ENCODE results near the gene RBPJ.
"Not testable (repeated sequence)": the region's sequence is repeated elsewhere in the genome, so short reads cannot be mapped to it uniquely, and the experiment has no call there.

Gene RBPJ

GRCh38 chr4:26343038-26343398, 22.2 kb downstream of the RBPJ start:
- no peak for FAIRE-seq

- no peak for FAIRE-seq
Measured at GRCh38 chr4:26344901-26345564, 24.2 kb downstream of the RBPJ start.

DNA sequence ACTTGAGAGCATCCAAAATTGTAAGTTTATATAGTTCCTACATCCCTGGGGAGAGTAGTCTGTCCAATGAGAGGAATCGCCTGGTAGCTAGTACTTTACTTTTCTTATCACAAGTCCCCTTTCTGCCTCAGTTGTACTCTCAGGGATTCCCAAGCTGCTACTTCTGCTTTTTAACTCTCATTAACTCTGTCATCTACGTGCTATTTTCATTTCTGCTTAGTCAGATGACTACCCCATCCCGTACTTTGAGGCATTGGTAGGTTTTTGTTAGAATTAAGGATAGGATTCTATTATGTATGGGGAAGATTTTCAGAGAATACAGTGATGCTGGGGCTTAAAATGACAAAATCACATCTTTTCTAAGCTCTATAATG, 24.7 kb downstream of the RBPJ start:
- FAIRE-seq = no peak

- no peak for FAIRE-seq
Measured at GRCh38 chr4:26346203-26346620, 25.4 kb downstream of the RBPJ start.

- no peak for FAIRE-seq
Measured at GRCh38 chr4:26349496-26349895, 28.7 kb downstream of the RBPJ start.

DNA sequence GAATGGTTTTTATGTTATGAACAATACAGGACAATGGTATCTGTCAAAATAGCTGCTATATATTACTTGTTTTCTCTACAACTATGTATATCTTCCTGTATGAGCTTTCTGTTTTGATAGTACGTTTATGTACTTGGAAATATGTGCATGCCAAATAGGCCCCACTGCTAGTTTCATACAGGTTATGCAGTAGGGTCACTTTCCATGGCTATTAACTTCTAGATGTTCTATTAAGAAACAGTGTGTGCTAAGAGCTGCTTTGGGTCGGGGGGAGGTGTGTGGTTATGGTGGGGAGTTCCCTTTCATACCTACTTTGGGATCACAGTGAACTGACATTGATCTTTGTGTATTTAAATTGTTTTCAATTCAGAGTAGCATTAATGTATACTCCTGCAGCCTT, 30.9 kb downstream of the RBPJ start:
- FAIRE-seq = no peak

GRCh38 chr4:26354491-26354890, 33.7 kb downstream of the RBPJ start:
- no peak for FAIRE-seq

GRCh38 chr4:26355392-26356052, 34.7 kb downstream of the RBPJ start:
- FAIRE-seq = no peak

GRCh38 chr4:26356081-26356501, 35.3 kb downstream of the RBPJ start:
- FAIRE-seq = no peak

GRCh38 chr4:26359521-26359920, 38.7 kb downstream of the RBPJ start:
- FAIRE-seq = not testable (repeated sequence)

GRCh38 chr4:26360273-26360672, 39.5 kb downstream of the RBPJ start:
- no peak for FAIRE-seq

DNA sequence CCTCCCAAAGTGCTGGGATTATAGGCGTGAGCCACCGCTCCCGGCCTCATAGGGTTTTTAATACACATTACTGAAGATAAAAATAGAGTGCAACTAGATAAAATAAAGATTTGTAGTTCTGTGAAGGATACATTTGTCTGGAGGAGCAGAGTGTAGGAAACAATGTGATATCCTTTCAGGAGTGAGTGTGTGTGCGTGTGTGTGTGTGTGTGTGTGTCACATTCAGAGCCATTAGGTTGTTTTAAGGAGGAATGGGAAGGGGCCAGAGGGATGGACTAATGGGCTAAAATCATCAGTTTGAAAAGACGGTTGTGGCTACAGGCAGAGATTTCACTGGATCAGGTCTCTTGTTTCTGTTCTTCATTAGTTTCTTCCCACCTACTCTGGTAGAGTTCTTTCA, 40.0 kb downstream of the RBPJ start:
- FAIRE-seq = no peak

DNA sequence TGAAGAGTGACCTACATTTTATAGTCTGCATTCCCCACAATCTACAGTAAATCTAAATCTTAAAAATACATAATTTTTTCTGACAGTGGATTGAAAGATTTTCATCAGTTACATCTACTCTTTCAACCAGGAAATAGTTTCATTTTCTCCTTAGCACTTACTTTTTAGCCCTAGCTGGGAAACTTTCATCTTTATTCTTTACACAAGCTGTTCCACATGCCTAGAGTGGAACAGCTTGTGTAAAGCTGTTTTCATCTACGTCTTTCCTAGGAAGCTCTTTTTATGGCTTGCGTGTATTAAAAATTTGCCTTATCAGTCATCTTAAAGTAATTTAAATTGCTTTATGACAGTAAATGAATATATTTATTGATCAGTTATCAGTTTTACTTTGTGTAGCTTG, 40.5 kb downstream of the RBPJ start:
- no peak for FAIRE-seq

GRCh38 chr4:26362745-26363439, 42.1 kb downstream of the RBPJ start:
- FAIRE-seq = no peak

DNA sequence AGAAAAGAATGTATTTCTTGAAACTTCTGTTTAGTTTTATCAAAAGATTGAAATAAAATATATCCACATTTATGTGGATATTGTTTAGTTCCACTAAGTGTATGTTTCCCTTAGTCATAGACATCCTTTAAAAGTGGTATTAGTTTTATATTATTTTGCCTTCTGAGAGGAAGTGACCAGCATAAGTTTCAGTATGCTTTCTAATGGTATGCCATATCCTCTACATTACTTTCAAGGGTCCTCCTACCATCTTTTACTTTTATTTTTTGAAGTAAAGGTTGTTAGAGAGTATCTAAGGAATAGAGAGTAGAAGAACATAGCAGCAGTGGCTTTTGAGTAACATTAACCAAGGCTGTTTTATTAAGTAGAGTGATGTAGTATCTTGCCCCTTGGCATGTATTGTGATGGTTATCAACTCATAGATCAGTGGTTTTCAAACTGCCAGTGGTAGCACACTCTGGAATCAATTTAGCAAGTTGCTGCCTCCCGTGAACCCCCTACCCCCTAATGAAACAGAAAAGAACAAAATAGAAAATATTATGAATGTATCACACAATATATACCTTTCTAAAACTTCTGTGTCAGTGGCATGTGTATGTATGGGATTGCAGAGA, 44.8 kb downstream of the RBPJ start:
- no peak for FAIRE-seq

- FAIRE-seq = no peak
Measured at GRCh38 chr4:26367811-26368210, 47.0 kb downstream of the RBPJ start.

GRCh38 chr4:26368685-26369084, 47.9 kb downstream of the RBPJ start:
- no peak for FAIRE-seq

DNA sequence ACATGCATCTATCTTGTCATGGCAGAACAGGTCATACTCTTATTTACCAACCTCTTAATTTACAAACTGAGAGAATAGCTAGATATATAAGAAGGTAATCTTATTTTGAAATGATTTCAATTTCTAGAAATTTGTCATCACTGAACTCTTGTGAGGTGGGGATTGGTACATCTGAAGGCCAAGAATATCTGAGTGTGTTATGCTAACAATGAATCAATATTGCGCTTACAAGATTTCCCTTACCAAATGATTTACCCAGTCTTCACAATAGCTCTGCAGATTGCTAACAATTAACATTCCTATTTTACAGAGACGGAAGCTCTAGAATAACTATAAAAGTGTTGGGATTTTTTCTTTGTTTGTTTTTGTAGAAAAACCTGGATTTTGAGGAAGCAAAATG, 48.3 kb downstream of the RBPJ start:
- FAIRE-seq = no peak

DNA sequence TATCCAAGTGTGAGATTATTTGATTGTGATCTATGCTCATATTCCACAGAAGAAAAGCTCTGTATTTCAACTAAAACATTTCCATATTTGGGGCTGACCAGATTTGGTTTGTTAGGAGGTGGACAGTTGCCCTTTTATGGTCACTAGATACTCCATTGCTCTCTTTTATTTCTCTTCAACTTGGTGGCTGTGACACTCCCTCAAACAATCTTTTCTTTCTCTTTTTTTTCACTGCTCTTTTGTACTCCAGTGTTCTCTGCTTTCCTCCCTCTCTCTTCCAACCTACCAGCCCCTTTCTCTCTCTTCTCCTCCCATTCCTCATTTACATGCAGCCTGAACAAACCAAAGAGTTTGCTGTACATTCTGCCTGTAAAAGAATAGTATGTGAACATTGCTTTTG, 48.8 kb downstream of the RBPJ start:
- FAIRE-seq = no peak

GRCh38 chr4:26372076-26372475, 51.3 kb downstream of the RBPJ start:
- FAIRE-seq = no peak

GRCh38 chr4:26372525-26373172, 51.8 kb downstream of the RBPJ start:
- FAIRE-seq = no peak

GRCh38 chr4:26375551-26375950, 54.7 kb downstream of the RBPJ start:
- no peak for FAIRE-seq

All from A204.1 (cell line).